Measurements from ENCODE around the gene ZGPAT. TPM values are rescaled to one million over a fixed set of nuclear protein-coding genes. Genes with fewer than 3 reads are reported as not detected.

ZGPAT gene
- total and polyA plus RNA-seq, 2 of the 13 experiments (the other 11 are each of a cell fraction or from before 2014, with no cell fraction given) = 23.0 to 41.9 TPM

GRCh38 chr20:63737945-63738686 is 30.3 kb downstream of the ZGPAT start (continued):
- TF ChIP-seq ARID3A (IDR thresholded peaks at IDR 0.05; ENCODE audit: low read depth, low read length) = no peak
- peak; percentile 99 for TF ChIP-seq AGO2 (optimal IDR thresholded peaks at IDR 0.05; ENCODE audit: low read depth, low read length)
- TF ChIP-seq SMARCE1 (IDR thresholded peaks at IDR 0.05; ENCODE audit: borderline replicate concordance) = no peak
- TF ChIP-seq REPIN1 (CRISPR knock-in tag; IDR thresholded peaks at IDR 0.05; ENCODE audit: borderline replicate concordance, low read depth) = peak; percentile 69
- TF ChIP-seq ARID2 (CRISPR knock-in tag; IDR thresholded peaks at IDR 0.05; ENCODE audit: borderline replicate concordance) = 0 out of 2 replicates have a peak, but pooled peaks have one; percentile 68
- peak; percentile 40; the same call in 1 of the 2 replicates for TF ChIP-seq ZBTB8A (CRISPR knock-in tag; IDR thresholded peaks at IDR 0.05; ENCODE audit: borderline replicate concordance, low read depth)
- TF ChIP-seq ZNF800 (CRISPR knock-in tag; IDR thresholded peaks at IDR 0.05) = peak; percentile 84; the same call in 1 of the 2 replicates
- TF ChIP-seq ZFAT (CRISPR knock-in tag; conservative IDR thresholded peaks at IDR 0.05) = 0 out of 2 replicates have a peak, but pooled peaks have one; percentile 64
- TF ChIP-seq ZNF772 (CRISPR knock-in tag; IDR thresholded peaks at IDR 0.05) = peak; percentile 94; the same call in 1 of the 2 replicates
- peak; percentile 75 for TF ChIP-seq SOX5 (CRISPR knock-in tag; IDR thresholded peaks at IDR 0.05; ENCODE audit: borderline replicate concordance)
- peak; percentile 86 for TF ChIP-seq JUN (CRISPR knock-in tag; IDR thresholded peaks at IDR 0.05)
- TF ChIP-seq RCOR2 (CRISPR knock-in tag; IDR thresholded peaks at IDR 0.05) = no peak
- TF ChIP-seq NFYB (CRISPR knock-in tag; IDR thresholded peaks at IDR 0.05) = peak; percentile 48
- no peak for TF ChIP-seq ZNF432 (CRISPR knock-in tag; IDR thresholded peaks at IDR 0.05; ENCODE audit: borderline replicate concordance)
- TF ChIP-seq ZNF891 (CRISPR knock-in tag; IDR thresholded peaks at IDR 0.05) = peak; percentile 84
- peak; percentile 94 for TF ChIP-seq POLR2G (IDR thresholded peaks at IDR 0.05; ENCODE audit: low read depth, low read length)
- no peak; the same call in 1 of the 2 replicates for TF ChIP-seq ZFP36L2 (CRISPR knock-in tag; IDR thresholded peaks at IDR 0.05)
- TF ChIP-seq JARID2 (CRISPR knock-in tag; IDR thresholded peaks at IDR 0.05; ENCODE audit: insufficient replicate concordance) = peak; percentile 75
- no peak for TF ChIP-seq ZNF496 (CRISPR knock-in tag; IDR thresholded peaks at IDR 0.05; ENCODE audit: insufficient replicate concordance)
